Neural cell (in vitro differentiated cells): ENCODE data around the gene MACIR. TPM values are rescaled to one million over a fixed set of nuclear protein-coding genes. Genes with fewer than 3 reads are reported as not detected.

Experiments
- H2AFZ ChIP-seq: fragments of 200-600, 300-800 bp; sonication (generic), shearing (Covaris generic); 2 replicates; pipeline ENCODE4 v1.6.0; 2014; ENCODE audit warnings: low read depth, mild to moderate bottlenecking, antibody characterized with exemption, low read length, moderate library complexity
- H3F3A ChIP-seq: fragments of 200-600 bp; shearing (Covaris generic); 2 replicates; pipeline ENCODE4 v1.6.1; 2016; ENCODE audit warnings: mild to moderate bottlenecking, moderate library complexity, mixed read lengths, antibody characterized with exemption, low read length; ENCODE audit not compliant: insufficient read depth, poor library complexity, severe bottlenecking
- H3K27ac ChIP-seq: fragments of 200-600, 300-800 bp; sonication (generic), shearing (Covaris generic); 2 replicates; pipeline ENCODE4 v1.5.1; 2014; ENCODE audit warnings: mild to moderate bottlenecking, low read length, moderate library complexity
- H3K27me3 ChIP-seq: fragments of 300-800, 200-600 bp; sonication (generic), shearing (Covaris generic); 2 replicates; pipeline ENCODE4 v1.6.0; 2014; ENCODE audit warnings: mild to moderate bottlenecking, low read depth, low read length, moderate library complexity; ENCODE audit not compliant: insufficient read depth
- H3K36me3 ChIP-seq: fragments of 300-800, 200-600 bp; sonication (generic), shearing (Covaris generic); 2 replicates; pipeline ENCODE4 v1.5.1; 2014; ENCODE audit warnings: mild to moderate bottlenecking, antibody characterized with exemption, low read length, moderate library complexity; ENCODE audit not compliant: insufficient read depth
- H3K4me2 ChIP-seq: fragments of 300-800, 200-600 bp; sonication (generic), shearing (Covaris generic); 2 replicates; pipeline ENCODE4 v1.6.0; 2014; ENCODE audit warnings: mild to moderate bottlenecking, low read length
- H3K4me3 ChIP-seq: fragments of 300-800, 200-600 bp; sonication (generic), shearing (Covaris generic); 2 replicates; pipeline ENCODE4 v1.5.1; 2014; ENCODE audit warnings: mild to moderate bottlenecking, low read length, moderate library complexity
- H3K79me2 ChIP-seq: fragments of 200-600 bp; shearing (Covaris generic); replicated peaks from 2 replicates; pipeline ENCODE4 v1.6.0; 2014; ENCODE audit warnings: mild to moderate bottlenecking, low read length, moderate library complexity; ENCODE audit not compliant: insufficient read depth
- H3K9ac ChIP-seq: fragments of 300-800, 200-600 bp; sonication (generic), shearing (Covaris generic); 2 replicates; pipeline ENCODE4 v1.6.1; 2016; ENCODE audit warnings: mild to moderate bottlenecking, low read length, mixed read lengths
- H3K9me2 ChIP-seq: fragments of 200-600 bp; shearing (Covaris generic); 2 replicates; pipeline ENCODE4 v1.6.1; 2016; ENCODE audit warnings: mild to moderate bottlenecking, low read length, mixed read lengths; ENCODE audit not compliant: insufficient read depth
- H3K9me3 ChIP-seq: fragments of 200-600, 300-800 bp; sonication (generic), shearing (Covaris generic); 2 replicates; pipeline ENCODE4 v1.6.1; 2016; ENCODE audit warnings: mild to moderate bottlenecking, mixed run types, low read length, moderate library complexity, mixed read lengths
- H4K20me1 ChIP-seq: fragments of 200-600 bp; shearing (Covaris generic); 2 replicates; pipeline ENCODE4 v1.6.1; 2016; ENCODE audit warnings: mild to moderate bottlenecking, mixed run types; ENCODE audit not compliant: insufficient read depth
- CTCF ChIP-seq: fragments of 450-650 bp; IDR thresholded peaks from 2 replicates; pipeline ENCODE4 v1.5.1; 2014; ENCODE audit warnings: antibody characterized with exemption, mild to moderate bottlenecking, moderate library complexity; ENCODE audit not compliant: poor library complexity, severe bottlenecking
- EP300 ChIP-seq: fragments of 450-650 bp; conservative IDR thresholded peaks from 2 replicates; pipeline ENCODE4 v1.6.1; 2014; ENCODE audit warnings: antibody characterized with exemption, mild to moderate bottlenecking, moderate library complexity; ENCODE audit not compliant: poor library complexity, severe bottlenecking
- EZH2 ChIP-seq: fragments of 200-600, 300-800 bp; shearing (Covaris generic), sonication (generic); IDR thresholded peaks from 2 replicates; pipeline ENCODE4 v1.6.1; 2014; ENCODE audit warnings: antibody characterized with exemption, low read length, borderline replicate concordance, mild to moderate bottlenecking; ENCODE audit not compliant: insufficient read depth, poor library complexity, severe bottlenecking
- MXI1 ChIP-seq: fragments of 450-650 bp; conservative IDR thresholded peaks from 2 replicates; pipeline ENCODE4 v1.6.1; 2014; ENCODE audit warnings: antibody characterized with exemption, mild to moderate bottlenecking; ENCODE audit not compliant: poor library complexity, severe bottlenecking
- POLR2AphosphoS5 ChIP-seq: IDR thresholded peaks from 2 replicates; pipeline ENCODE4 v1.6.1; 2012
- RAD21 ChIP-seq: fragments of 450-650 bp; conservative IDR thresholded peaks from 2 replicates; pipeline ENCODE4 v1.6.1; 2014; ENCODE audit warnings: antibody characterized with exemption, mild to moderate bottlenecking, moderate library complexity
- REST ChIP-seq: IDR thresholded peaks from 2 replicates; pipeline ENCODE4 v1.6.1; 2012; ENCODE audit warnings: borderline replicate concordance
- SMC3 ChIP-seq: fragments of 450-650 bp; conservative IDR thresholded peaks from 2 replicates; pipeline ENCODE4 v1.6.1; 2014; ENCODE audit warnings: antibody characterized with exemption, mild to moderate bottlenecking, moderate library complexity; ENCODE audit not compliant: poor library complexity
- TAF1 ChIP-seq: IDR thresholded peaks from 2 replicates; pipeline ENCODE4 v1.6.1; 2012; ENCODE audit warnings: low read depth
- polyA plus RNA-seq: library from polyadenylated mRNA; depleted of rRNA; stranded (reverse); fragments of >200 nt; gene quantifications from 2 replicates; pipeline ENCODE4 v1.2.3, GENCODE V29; 2014

MACIR gene
- polyA plus RNA-seq, 1 donor from 2014 or later: 34.8 TPM

- no peak overlapping the region for H3K4me2 ChIP-seq
- no peak overlapping the region for H3K27ac ChIP-seq
- no peaks in the 10 kb centered on the region for H4K20me1 ChIP-seq
- no peak overlapping the region for H3K4me3 ChIP-seq
- TF ChIP-seq CTCF (no peak), POLR2AphosphoS5 (no peak)
- peaks cover 8% of the 10 kb centered on the region for H3K79me2 ChIP-seq
- no peaks in the 10 kb centered on the region for H3K9me3 ChIP-seq
- no peaks in the 10 kb centered on the region for H3K27me3 ChIP-seq
- no peak overlapping the region for H3K9ac ChIP-seq
- H3K36me3 ChIP-seq: no peaks in the 10 kb centered on the region
- H3K9me2 ChIP-seq: no peaks in the 10 kb centered on the region
- no peaks in the 10 kb centered on the region for H3F3A ChIP-seq
- no peak overlapping the region for H2AFZ ChIP-seq
These were observed 2.9 kb upstream of the MACIR start for GRCh38 chr5:103255691-103256090.

GRCh38 chr5:103256178-103256577 lies 2.4 kb upstream of the MACIR start:
- Histone ChIP-seq H3K9me2 (no peaks in the 10 kb centered on the region), H3F3A (no peaks in the 10 kb centered on the region), H3K9me3 (no peaks in the 10 kb centered on the region), H3K4me3 (no peak overlapping the region), H3K79me2 (peaks cover 13% of the 10 kb centered on the region), H3K36me3 (no peaks in the 10 kb centered on the region), H3K27ac (no peak overlapping the region), H3K9ac (no peak overlapping the region), H3K4me2 (no peak overlapping the region), H3K27me3 (no peaks in the 10 kb centered on the region), H4K20me1 (no peaks in the 10 kb centered on the region), H2AFZ (no peak overlapping the region)
- TF ChIP-seq MXI1 (no peak), REST (no peak), RAD21 (no peak), EZH2 (no peak), POLR2AphosphoS5 (no peak), EP300 (no peak), CTCF (no peak), TAF1 (no peak), SMC3 (no peak)
